ENCODE data around the gene DPP7.

GRCh38 chr9:137117269-137117731, 2.8 kb upstream of the DPP7 start:
- TF ChIP-seq REST (IDR thresholded peaks at IDR 0.05; ENCODE audit: low read depth) (no peak), RAD21 (IDR thresholded peaks at IDR 0.05; ENCODE audit: low read depth) (no peak), CTCF (IDR thresholded peaks at IDR 0.05 in 2 of 3, conservative IDR thresholded peaks at IDR 0.05 in 1 of 3; ENCODE audit: borderline replicate concordance in 1 of 3, insufficient read depth in 1 of 3, low read depth in 2 of 3, low read length in 2 of 3) (no peak), POLR2AphosphoS5 (IDR thresholded peaks at IDR 0.05; ENCODE audit: low read depth, low read length) (no peak), POLR2A (IDR thresholded peaks at IDR 0.05; ENCODE audit: borderline replicate concordance, extremely low read depth, insufficient read depth, insufficient read length) (no peak), SP1 (IDR thresholded peaks at IDR 0.05; ENCODE audit: low read depth) (no peak), YY1 (IDR thresholded peaks at IDR 0.05; ENCODE audit: extremely low read depth, insufficient replicate concordance, low read depth, low read length) (no peak), ATF3 (IDR thresholded peaks at IDR 0.05) (no peak)
